ENCODE results near the gene KPNA1. TPM values are rescaled to one million over a fixed set of nuclear protein-coding genes. Genes with fewer than 3 reads are reported as not detected.

Gene KPNA1
- total RNA-seq, 4 donors from 2014 or later = 30.0 to 38.1 (median 34.5) TPM

GRCh38 chr3:122383771-122384697, 130.7 kb downstream of the KPNA1 start, which contains the start of gene FAM162A:
Gene FAM162A (plus strand): TSS chr3:122384182. CDS start chr3:122384266, 84 bp downstream.
- Histone ChIP-seq H3K36me3 (peaks cover 0 to 29% (median 0%) of the 10 kb centered on the region in 3 donors), H3K9me3 (no peaks in the 10 kb centered on the region), H3K4me1 (peaks cover 0 to 58% (median 13%) of the 10 kb centered on the region in 3 donors), H3K4me3 (peak within 1 kb of the TSS; percentile 64 to 90 (median 79)), H3K27ac (peak within 1 kb of the TSS; percentile 92 to 96 (median 95)), H3K27me3 (no peaks in the 10 kb centered on the region)
- TF ChIP-seq CTCF (IDR thresholded peaks at IDR 0.05) (peak; percentile 39 to 74 (median 50)), POLR2A (IDR thresholded peaks at IDR 0.05) (peak in 3 of 4 donors; percentile 63 to 94 (median 86))
- intact Hi-C loops (cut with DNase I) = no loop called here
- WGBS, 2 donors = 0 to 1% methylated on average over 8 to 13 of the region's 52 CpGs
- DNase-seq = peak; percentile 52

DNA sequence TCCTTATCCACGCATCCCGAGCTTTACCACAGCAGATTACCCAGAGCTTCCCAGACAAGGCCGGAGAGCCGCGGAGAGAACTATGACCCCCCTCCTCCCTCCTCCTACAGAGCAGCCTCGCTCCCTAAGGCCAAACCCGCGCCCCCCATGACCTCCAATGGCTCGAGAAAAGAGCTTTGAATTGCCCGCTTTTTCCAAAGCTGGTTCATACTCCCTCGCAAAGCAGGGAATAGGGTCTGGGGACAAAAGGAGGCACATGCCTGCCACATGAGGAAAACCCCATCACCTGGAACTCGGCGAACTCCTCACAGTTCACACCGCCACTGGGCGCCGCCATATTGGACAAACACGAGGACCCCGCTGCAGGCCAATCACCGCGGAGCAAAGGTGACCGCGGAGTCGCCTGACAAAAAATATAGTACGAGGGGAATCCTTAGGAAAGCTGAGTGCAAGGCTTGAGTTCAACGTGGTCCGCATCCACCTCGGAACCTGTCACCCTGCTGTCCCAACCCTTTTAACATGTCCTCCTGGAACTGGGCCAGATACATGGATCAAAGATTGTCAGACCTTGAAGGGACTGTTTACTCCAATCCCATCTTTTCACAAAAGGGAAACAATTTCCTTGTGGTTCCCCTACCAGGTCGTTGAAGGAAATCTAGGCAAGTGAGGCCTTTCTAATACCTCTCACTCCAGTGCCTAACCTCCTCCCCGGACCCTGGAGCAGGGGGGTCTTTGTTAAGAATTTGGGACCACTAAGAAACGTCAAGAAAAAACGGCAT, 131.7 kb downstream of the KPNA1 start, which contains the start of gene MIX23:
Gene MIX23 (minus strand): TSS at position 344 of the 779 bp plus-strand sequence. CDS start 7 bp downstream, at position 337.
- H3K4me1 ChIP-seq = peaks cover 0 to 58% (median 13%) of the 10 kb centered on the region in 3 donors
- H3K9me3 ChIP-seq = no peaks in the 10 kb centered on the region
- H3K27me3 ChIP-seq = no peaks in the 10 kb centered on the region
- intact Hi-C loops (cut with DNase I) = no loop called here
- WGBS, 2 donors = 0% methylated on average over 27 to 28 of the region's 31 CpGs
- TF ChIP-seq CTCF (IDR thresholded peaks at IDR 0.05) (peak in 1 of 6 experiments; percentile 14), POLR2A (IDR thresholded peaks at IDR 0.05) (peak in 1 of 4 donors; percentile 47)
- H3K27ac ChIP-seq = peak within 1 kb of the TSS; percentile 92 to 96 (median 95)
- peak within 1 kb of the TSS; percentile 64 to 90 (median 79) for H3K4me3 ChIP-seq
- H3K36me3 ChIP-seq = peaks cover 0 to 29% (median 0%) of the 10 kb centered on the region in 3 donors
- peak; percentile 30 for DNase-seq

- Histone ChIP-seq H3K27me3 (no peaks in the 10 kb centered on the region), H3K27ac (no peak overlapping the region), H3K36me3 (peaks cover 0 to 25% (median 0%) of the 10 kb centered on the region in 3 donors), H3K4me1 (peaks cover 0 to 17% (median 5%) of the 10 kb centered on the region in 3 donors), H3K9me3 (no peaks in the 10 kb centered on the region), H3K4me3 (no peak overlapping the region)
- no peak for DNase-seq
- no peak for TF ChIP-seq POLR2A (IDR thresholded peaks at IDR 0.05)
- TF ChIP-seq CTCF (IDR thresholded peaks at IDR 0.05) = no peak
- intact Hi-C loops (cut with DNase I) = no loop called here
- 78 to 82% methylated on average over 4 of the region's 4 CpGs for WGBS, 2 donors
These were observed 136.8 kb downstream of the KPNA1 start for GRCh38 chr3:122377975-122378374.

- Histone ChIP-seq H3K4me1 (no peaks in the 10 kb centered on the region), H3K4me3 (no peak overlapping the region), H3K36me3 (peaks cover 0 to 42% (median 0%) of the 10 kb centered on the region in 3 donors), H3K27me3 (no peaks in the 10 kb centered on the region), H3K9me3 (no peaks in the 10 kb centered on the region), H3K27ac (no peak overlapping the region)
- 90 to 100% methylated on average over 1 of the region's 1 CpG for WGBS, 2 donors
- DNase-seq = no peak
- intact Hi-C loops (cut with DNase I) = no loop called here
- no peak for TF ChIP-seq POLR2A (IDR thresholded peaks at IDR 0.05)
- TF ChIP-seq CTCF (IDR thresholded peaks at IDR 0.05) = no peak
These were observed 140.7 kb downstream of the KPNA1 start for GRCh38 chr3:122374034-122374433.

Small RNA genes lying within 50 kb of the gene (small RNA-seq; reads per million reads assigned to genes)
- 0 reads per million in 4 donors for gene AC083798.1
- gene AC096861.1 = 0 reads per million in 4 donors

Other genes starting within 250 kb of the KPNA1 start
- gene CSTA, start 189.7 kb downstream of the KPNA1 start, total RNA-seq = 1,000 to 10,000 TPM; 1,851 to 3,432 (median 2,556) TPM
- 10 to 100 TPM; 11.8 to 30.6 (median 24.2) TPM for gene MIX23, start 131.7 kb downstream of the KPNA1 start, total RNA-seq
- 10 to 100 TPM; 48.0 to 74.5 (median 61.1) TPM for gene FAM162A, start 130.8 kb downstream of the KPNA1 start, total RNA-seq
- 1 to 10 TPM in 3 of 4 donors, under 1 TPM in 1; 0.57 to 4.6 (median 2.1) TPM for gene WDR5B, start 98.9 kb downstream of the KPNA1 start, total RNA-seq
- gene PARP9, start 49.4 kb upstream of the KPNA1 start, total RNA-seq = 10 to 100 TPM; 16.6 to 50.0 (median 19.9) TPM
- gene DTX3L, start 49.4 kb upstream of the KPNA1 start, total RNA-seq = 10 to 100 TPM; 17.8 to 25.8 (median 19.9) TPM
- gene PARP15, start 62.7 kb upstream of the KPNA1 start, total RNA-seq = 1 to 10 TPM in 1 of 4 donors, under 1 TPM in 3; 0.08 to 2.3 (median 0.42) TPM
- 10 to 100 TPM in 3 of 4 donors, 1 to 10 TPM in 1; 9.5 to 34.1 (median 22.9) TPM for gene PARP14, start 165.9 kb upstream of the KPNA1 start, total RNA-seq

All from esophagus squamous epithelium (tissue), 5 donors.